IMR-90 (cell line): ENCODE data around the gene KRTAP21-3.

ENCODE experiments used
- CEBPB ChIP-seq: IDR thresholded peaks from 2 replicates; pipeline ENCODE4 v1.6.1; 2012; ENCODE audit warnings: low read depth, low read length, improper control_type of control experiment
- CTCF ChIP-seq: conservative IDR thresholded peaks from 2 replicates; pipeline ENCODE4 v1.5.1; 2012; ENCODE audit warnings: mild to moderate bottlenecking, low read depth, low read length, improper control_type of control experiment
- POLR2A ChIP-seq: IDR thresholded peaks from 2 replicates; pipeline ENCODE4 v1.6.1; 2012; ENCODE audit warnings: mild to moderate bottlenecking, low read depth, low read length
- RAD21 ChIP-seq: IDR thresholded peaks from 2 replicates; pipeline ENCODE4 v1.6.1; 2012; ENCODE audit warnings: low read length, improper control_type of control experiment
- RCOR1 ChIP-seq: IDR thresholded peaks from 2 replicates; pipeline ENCODE4 v1.6.1; 2012; ENCODE audit warnings: mild to moderate bottlenecking, low read length, improper control_type of control experiment; ENCODE audit not compliant: insufficient replicate concordance
- RFX5 ChIP-seq: IDR thresholded peaks from 2 replicates; pipeline ENCODE4 v1.8.0; 2012; ENCODE audit warnings: low read depth, mild to moderate bottlenecking, low read length, moderate library complexity

DNA sequence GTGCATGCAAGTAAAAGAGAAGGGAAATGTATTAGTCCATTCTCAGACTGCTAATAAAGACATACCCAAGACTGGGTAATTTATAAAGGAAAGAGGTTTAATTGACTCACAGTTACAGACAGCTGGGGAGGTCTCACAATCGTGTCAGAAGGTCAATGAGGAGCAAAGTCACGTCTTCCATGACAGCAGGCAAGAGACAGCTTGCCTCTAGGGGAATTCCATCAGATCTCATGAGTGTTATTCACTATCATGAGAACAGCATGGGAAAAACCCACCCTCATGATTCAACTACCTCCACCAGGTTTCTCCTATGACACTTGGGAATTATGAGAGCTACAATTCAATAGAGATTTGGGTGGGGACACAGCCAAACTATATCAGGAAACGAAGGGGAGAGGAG lies 8.1 kb downstream of the KRTAP21-3 start:
- TF ChIP-seq RFX5 (no peak), CTCF (no peak), RAD21 (no peak), POLR2A (no peak), CEBPB (no peak), RCOR1 (no peak)
